Stomach (tissue), 9 donors: Measurements from ENCODE around the gene IFNG-AS1. TPM values are rescaled to one million over a fixed set of nuclear protein-coding genes. Genes with fewer than 3 reads are reported as not detected.

ENCODE experiments used
- DNase-seq, 2 donors: peaks; one replicate each; pipeline versions ENCODE4 v3.0.0 to v3.0.0-alpha.2; 2013 to 2019
- H3K27ac ChIP-seq, 5 donors: fragments of 200-600 bp in 4 of 5; sonication (generic) in 4 of 5; one replicate each; pipeline ENCODE4 v1.5.1; 2013 to 2019; ENCODE audit warnings: mild to moderate bottlenecking in 1 of 5, moderate library complexity in 1 of 5
- H3K27me3 ChIP-seq, 3 donors: fragments of 200-600 bp; sonication (generic); one replicate each; pipeline ENCODE4 v1.5.1; 2017 to 2019; ENCODE audit warnings: mixed run types in 1 of 3
- H3K36me3 ChIP-seq, 4 donors: fragments of 200-600 bp; sonication (generic); 1 replicate in 3 of 4; 2 replicates in 1 of 4; pipeline ENCODE4 v1.5.1; 2016 to 2019
- H3K4me1 ChIP-seq, 4 donors: fragments of 200-600 bp; sonication (generic); one replicate each; pipeline ENCODE4 v1.5.1; 2016 to 2019
- H3K4me3 ChIP-seq, 4 donors: fragments of 200-600 bp; sonication (generic) in 3 of 4; one replicate each; pipeline ENCODE4 v1.5.1; 2016 to 2019; ENCODE audit warnings: mild to moderate bottlenecking in 1 of 4
- H3K9me3 ChIP-seq, 4 donors: fragments of 200-600 bp; sonication (generic); one replicate each; pipeline ENCODE4 v1.5.1; 2016 to 2019
- EP300 ChIP-seq: sonication (generic); formaldehyde crosslinking; IDR thresholded peaks from one replicate; pipeline ENCODE4 v1.6.1; 2017; ENCODE audit warnings: antibody characterized with exemption
- POLR2A ChIP-seq, 4 donors: fragments of 450-650 bp; IDR thresholded peaks; one replicate each; pipeline ENCODE4 v1.6.1; 2016; ENCODE audit warnings: antibody characterized with exemption in 4 of 4, control low read depth in 2 of 4, mild to moderate bottlenecking in 1 of 4, moderate library complexity in 1 of 4
- POLR2AphosphoS5 ChIP-seq, 3 donors: sonication (generic); formaldehyde crosslinking; IDR thresholded peaks; one replicate each; pipeline ENCODE4 v1.6.1; 2016; ENCODE audit warnings: antibody characterized with exemption in 3 of 3
- WGBS, 5 donors: extraction: QIAGEN DNeasy Blood & Tissue Kit in 3 of 5; methylation state at CpG; one replicate each; pipeline versions ENCODE4 v1.1.5 to v1.1.7; 2013 to 2018; 5-methylcytosine and 5-hydroxymethylcytosine counted together
- intact Hi-C: fragments of 100-400 bp; cut with DNase I; formaldehyde crosslinking; loops from one replicate; pipeline ENCODE4 v1.15.1; 2023; ENCODE audit warnings: low total_unique reads
- polyA plus RNA-seq, 3 donors: library from polyadenylated mRNA; stranded (reverse); fragments of 200-250 nt; gene quantifications; one replicate each; pipeline ENCODE4 v1.2.3, GENCODE V29; 2013
- small RNA-seq, 4 donors: library from RNA; depleted of rRNA; stranded (forward); fragments of <200 nt; gene quantifications; one replicate each; pipeline ENCODE3, GENCODE V24; 2016
- total RNA-seq, 5 donors: library from RNA; depleted of rRNA; stranded (reverse); fragments of >200 nt; gene quantifications; one replicate each; pipeline versions ENCODE4 v1.1.0 to v1.2.3, GENCODE V29; 2014 to 2016
- TF ChIP-seq, protein P1 (sequence below), 7 experiments: fragments of 450-650 bp in 4 of 7; fragments of 200-600 bp in 3 of 7; sonication (generic) in 3 of 7; IDR thresholded peaks; one replicate each; pipeline ENCODE4 v1.5.1; 2016 to 2019; ENCODE audit warnings: antibody characterized with exemption in 7 of 7, control low read depth in 2 of 7, mild to moderate bottlenecking in 1 of 7
- donor health status: healthy with polysubstance abuse.
- donor health status: Bipolar disorder and iron deficiency.
- donor health status: healthy.

The IFNG-AS1 gene
- total and polyA plus RNA-seq, 8 donors = not detected

DNA sequence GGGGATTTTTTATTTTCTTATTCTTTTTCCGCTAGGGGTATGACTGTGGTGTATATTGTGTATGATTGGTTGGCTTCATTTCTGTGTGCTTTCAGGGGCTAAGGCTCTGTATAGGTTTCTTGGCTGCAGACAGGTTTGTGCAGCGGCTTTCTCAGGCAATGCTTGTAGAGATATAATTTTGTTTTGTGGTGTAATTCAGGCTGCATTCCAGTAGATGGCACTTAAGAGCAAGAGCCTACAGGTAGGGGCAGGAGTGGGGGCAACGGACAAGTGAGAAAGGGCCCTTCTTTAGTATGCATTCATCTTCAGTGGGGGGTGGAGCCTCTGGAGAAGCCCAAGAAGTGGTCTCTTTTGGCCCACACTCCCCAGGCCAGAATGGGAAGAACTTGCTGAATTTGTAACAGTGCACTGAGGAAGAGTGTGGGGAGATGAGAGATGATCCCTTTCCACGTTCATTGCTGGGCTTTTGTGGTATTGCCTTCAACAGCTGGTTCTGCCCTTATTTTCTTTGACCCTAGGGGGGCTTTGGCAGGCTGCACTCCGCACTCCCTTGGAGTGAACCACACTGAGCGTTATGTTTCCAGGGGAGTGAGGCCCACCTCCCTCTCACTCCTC, 78.6 kb downstream of the IFNG-AS1 start:
- TF ChIP-seq, protein P1, sequence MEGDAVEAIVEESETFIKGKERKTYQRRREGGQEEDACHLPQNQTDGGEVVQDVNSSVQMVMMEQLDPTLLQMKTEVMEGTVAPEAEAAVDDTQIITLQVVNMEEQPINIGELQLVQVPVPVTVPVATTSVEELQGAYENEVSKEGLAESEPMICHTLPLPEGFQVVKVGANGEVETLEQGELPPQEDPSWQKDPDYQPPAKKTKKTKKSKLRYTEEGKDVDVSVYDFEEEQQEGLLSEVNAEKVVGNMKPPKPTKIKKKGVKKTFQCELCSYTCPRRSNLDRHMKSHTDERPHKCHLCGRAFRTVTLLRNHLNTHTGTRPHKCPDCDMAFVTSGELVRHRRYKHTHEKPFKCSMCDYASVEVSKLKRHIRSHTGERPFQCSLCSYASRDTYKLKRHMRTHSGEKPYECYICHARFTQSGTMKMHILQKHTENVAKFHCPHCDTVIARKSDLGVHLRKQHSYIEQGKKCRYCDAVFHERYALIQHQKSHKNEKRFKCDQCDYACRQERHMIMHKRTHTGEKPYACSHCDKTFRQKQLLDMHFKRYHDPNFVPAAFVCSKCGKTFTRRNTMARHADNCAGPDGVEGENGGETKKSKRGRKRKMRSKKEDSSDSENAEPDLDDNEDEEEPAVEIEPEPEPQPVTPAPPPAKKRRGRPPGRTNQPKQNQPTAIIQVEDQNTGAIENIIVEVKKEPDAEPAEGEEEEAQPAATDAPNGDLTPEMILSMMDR (IDR thresholded peaks at IDR 0.05) = no peak
- TF ChIP-seq POLR2AphosphoS5 (IDR thresholded peaks at IDR 0.05) = no peak
- TF ChIP-seq EP300 = no peak
- no peak for TF ChIP-seq POLR2A (IDR thresholded peaks at IDR 0.05)
- 78 to 84% (median 79%) methylated on average over 6 of the region's 6 CpGs for WGBS, 5 donors
- Histone ChIP-seq H3K27me3 (no peaks in the 10 kb centered on the region), H3K36me3 (no peaks in the 10 kb centered on the region), H3K4me3 (no peak overlapping the region), H3K4me1 (no peaks in the 10 kb centered on the region), H3K9me3 (peaks cover 0 to 16% (median 13%) of the 10 kb centered on the region in 4 donors), H3K27ac (no peak overlapping the region)
- DNase-seq = no peak
- intact Hi-C loops = no loop called here

DNA sequence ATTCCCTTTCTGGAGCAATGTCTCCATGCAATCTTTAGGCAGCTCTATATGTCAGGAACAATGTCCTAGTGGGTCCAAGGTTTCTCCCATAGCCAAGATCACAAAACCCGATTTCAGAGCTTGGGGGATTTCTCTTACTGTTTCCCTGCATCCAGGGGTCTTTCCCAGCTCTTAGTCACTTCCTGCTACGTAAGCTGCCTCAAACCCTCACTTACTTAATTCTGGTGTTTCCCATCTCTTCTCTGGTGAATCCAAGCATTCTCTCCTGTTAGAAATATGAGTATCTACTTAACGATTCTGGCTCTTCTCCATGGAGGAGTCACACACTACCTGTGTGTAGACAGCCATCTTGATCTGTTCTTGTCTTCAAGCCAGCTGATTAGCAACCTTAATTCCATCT, 80.0 kb downstream of the IFNG-AS1 start:
- Histone ChIP-seq H3K4me3 (no peak overlapping the region), H3K36me3 (no peaks in the 10 kb centered on the region), H3K9me3 (peaks cover 0 to 16% (median 13%) of the 10 kb centered on the region in 4 donors), H3K27ac (no peak overlapping the region), H3K27me3 (no peaks in the 10 kb centered on the region), H3K4me1 (no peaks in the 10 kb centered on the region)
- WGBS, 5 donors = 79 to 91% (median 90%) methylated on average over 3 of the region's 3 CpGs
- no peak for TF ChIP-seq EP300
- TF ChIP-seq, protein P1 (IDR thresholded peaks at IDR 0.05) = no peak
- TF ChIP-seq POLR2A (IDR thresholded peaks at IDR 0.05) = no peak
- no peak for TF ChIP-seq POLR2AphosphoS5 (IDR thresholded peaks at IDR 0.05)
- no peak for DNase-seq
- intact Hi-C loops = no loop called here

Small RNA genes within 50 kb of the gene (small RNA-seq; reads per million reads assigned to genes)
- 0 reads per million in 4 donors for gene AC005294.1
- gene RPL39P28 = 0 reads per million in 4 donors

Other genes with a start within 250 kb of the IFNG-AS1 start
- gene IFNG, start 170.3 kb downstream of the IFNG-AS1 start, total RNA-seq = not detected
- gene IFNG, start 170.3 kb downstream of the IFNG-AS1 start, polyA plus RNA-seq = not detected
- not detected for gene IL26, start 236.4 kb downstream of the IFNG-AS1 start, total RNA-seq
- gene IL26, start 236.4 kb downstream of the IFNG-AS1 start, polyA plus RNA-seq = not detected